T1000 (cell line): ENCODE data around the gene DEDD2.

ENCODE experiments used
- DNase-seq: peaks from one replicate; lab custom pipeline; 2025; ENCODE audit warnings: mixed read lengths; lab: John Stamatoyannopoulos, UW

Gene DEDD2

DNA sequence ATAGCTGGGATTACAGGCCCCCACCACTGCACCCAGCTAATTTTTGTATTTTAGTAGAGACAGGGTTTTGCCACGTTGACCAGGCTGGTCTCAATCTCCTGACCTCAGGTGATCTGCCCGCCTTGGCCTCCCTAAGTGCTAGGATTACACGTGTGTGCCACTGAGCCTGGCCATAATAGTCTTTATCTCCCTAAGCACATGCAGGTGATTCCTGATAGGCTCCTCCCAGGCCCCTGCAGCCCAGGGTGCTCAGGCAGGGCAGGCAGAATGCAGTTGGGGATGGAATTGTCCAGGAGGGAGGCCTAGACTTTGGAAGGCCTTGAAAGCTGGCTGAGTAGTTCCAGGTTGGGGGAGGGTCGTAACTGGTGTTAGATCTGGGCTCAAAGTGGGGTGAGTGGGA, 11.2 kb upstream of the DEDD2 start:
- no peak for DNase-seq

DNA sequence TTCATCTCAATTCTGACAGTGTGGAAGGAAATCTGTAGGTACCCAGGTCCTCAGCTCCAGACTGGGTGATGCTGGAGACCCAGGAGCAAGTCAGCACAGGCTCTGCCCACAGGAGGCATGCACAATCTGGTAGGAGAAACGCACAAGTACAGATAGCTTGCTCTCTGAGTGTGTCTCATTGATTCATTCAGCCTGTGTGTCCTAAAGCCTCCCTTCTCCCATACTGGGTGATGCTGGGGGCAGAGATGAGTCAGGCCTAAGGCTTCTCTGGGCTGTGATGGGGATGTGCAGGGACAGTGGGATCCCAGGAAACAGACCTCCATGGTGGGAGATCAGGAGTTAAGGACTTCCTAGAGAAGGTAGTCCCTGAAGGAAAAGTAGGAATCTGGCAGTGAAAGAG, 9.4 kb upstream of the DEDD2 start:
- no peak for DNase-seq

DNA sequence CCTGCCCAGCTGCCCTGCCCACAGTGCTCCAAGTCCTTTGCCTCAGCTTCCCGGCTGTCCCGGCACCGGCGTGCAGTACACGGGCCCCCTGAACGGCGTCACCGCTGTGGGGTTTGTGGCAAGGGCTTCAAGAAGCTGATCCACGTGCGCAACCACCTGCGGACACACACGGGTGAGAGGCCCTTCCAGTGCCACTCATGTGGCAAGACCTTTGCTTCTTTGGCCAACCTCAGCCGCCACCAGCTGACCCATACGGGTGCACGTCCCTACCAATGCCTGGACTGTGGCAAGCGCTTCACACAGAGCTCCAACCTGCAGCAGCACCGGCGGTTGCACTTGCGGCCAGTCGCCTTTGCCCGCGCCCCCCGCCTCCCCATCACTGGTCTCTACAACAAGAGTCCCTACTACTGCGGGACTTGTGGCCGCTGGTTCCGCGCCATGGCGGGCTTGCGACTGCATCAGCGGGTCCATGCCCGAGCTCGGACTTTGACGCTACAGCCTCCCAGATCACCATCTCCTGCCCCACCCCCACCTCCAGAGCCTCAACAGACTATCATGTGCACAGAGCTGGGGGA, 8.3 kb upstream of the DEDD2 start:
- no peak for DNase-seq

DNA sequence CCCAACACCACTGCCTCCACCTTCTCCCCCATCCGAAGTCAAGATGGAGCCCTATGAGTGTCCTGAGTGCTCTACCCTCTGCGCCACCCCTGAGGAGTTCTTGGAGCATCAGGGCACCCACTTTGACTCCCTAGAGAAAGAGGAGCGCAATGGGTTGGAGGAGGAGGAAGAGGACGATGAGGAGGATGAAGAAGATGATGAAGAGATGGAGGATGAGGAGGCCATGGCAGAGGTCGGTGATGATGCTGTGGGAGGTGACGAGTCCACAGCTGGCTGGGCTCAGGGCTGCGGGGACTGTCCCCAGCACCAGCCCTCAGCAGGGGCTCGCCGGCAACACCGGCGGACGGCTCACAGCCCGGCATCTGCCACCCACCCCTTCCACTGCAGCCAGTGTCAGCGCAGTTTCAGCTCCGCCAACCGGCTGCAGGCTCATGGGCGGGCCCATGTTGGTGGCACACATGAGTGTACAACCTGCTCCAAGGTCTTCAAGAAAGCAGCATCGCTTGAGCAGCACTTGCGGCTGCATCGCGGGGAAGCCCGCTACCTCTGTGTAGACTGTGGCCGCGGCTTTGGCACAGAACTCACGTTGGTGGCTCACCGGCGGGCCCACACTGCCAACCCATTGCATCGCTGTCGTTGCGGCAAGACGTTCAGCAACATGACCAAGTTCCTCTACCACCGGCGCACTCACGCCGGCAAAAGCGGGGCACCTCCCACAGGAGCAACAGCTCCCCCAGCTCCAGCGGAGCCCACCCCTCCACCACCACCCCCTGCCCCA, 7.7 kb upstream of the DEDD2 start:
- no peak for DNase-seq

DNA sequence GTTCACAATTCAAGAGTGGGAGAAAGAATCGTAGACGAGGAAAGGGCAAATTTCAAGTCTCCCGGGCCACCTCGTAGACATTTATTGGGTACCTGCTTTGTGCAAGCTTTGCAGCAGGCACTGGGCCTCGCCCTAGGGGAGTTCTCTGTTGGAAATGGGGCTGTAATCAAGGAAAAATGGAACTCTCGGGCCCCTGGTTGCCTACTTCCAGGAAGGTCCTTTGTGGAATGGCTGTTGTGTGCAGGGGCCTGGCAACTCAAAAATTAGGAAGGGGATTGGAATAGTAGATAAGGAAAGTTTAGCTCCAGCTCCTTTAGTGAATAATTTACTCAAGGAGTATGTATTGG, 3.2 kb upstream of the DEDD2 start:
- no peak for DNase-seq

DNA sequence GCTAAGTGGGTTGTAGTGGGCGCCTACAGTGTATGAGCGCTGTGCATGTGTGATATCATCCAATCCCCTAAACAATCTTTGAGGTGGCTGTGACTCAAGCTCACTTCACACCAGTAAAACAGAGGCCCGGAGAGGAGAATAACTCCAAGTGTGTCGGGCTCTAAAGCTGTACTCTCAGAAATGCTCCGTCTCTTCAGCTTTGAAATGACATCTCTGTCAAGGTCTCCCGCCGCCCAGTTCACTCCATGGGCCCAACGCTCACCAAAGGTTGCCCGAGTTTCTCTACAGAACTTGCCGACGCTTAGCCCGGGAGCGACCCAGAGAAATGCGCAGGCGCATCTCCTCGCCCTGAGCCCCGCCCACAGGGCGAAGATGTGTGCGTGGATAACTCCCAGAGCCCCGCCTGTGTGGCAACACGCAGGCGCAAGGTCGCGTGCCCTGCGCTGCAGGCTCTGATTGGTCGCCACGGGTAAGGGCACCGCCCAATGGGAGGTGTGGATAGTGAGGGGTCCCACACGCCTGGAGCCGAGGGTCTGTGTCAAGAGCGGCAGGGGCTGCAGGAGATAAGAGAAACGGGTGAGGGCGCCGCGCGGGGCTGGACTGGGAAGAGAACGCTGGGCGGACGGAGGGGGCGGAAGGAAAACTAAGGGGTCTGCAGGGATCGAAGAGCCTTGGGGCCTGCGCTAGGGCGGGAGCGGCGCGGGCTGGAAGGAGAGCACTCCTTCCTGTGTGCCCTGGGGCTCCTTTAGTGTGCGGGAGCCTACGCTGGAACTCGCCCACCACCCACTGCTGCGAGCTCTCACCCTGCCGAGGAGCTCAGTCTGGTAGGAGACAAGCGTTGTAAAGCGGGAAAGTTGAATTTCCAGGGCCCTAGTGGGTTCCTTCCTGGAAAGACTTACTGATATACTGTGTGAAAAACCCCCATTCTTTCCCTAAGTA, 2.6 kb upstream of the DEDD2 start, which contains the start of gene ZNF526:
Gene ZNF526, plus strand, starts transcription at position 501 of the 939 bp plus-strand sequence. CDS start 4,092 bp downstream, outside the sequence.
- DNase-seq = peak; percentile 95

DNA sequence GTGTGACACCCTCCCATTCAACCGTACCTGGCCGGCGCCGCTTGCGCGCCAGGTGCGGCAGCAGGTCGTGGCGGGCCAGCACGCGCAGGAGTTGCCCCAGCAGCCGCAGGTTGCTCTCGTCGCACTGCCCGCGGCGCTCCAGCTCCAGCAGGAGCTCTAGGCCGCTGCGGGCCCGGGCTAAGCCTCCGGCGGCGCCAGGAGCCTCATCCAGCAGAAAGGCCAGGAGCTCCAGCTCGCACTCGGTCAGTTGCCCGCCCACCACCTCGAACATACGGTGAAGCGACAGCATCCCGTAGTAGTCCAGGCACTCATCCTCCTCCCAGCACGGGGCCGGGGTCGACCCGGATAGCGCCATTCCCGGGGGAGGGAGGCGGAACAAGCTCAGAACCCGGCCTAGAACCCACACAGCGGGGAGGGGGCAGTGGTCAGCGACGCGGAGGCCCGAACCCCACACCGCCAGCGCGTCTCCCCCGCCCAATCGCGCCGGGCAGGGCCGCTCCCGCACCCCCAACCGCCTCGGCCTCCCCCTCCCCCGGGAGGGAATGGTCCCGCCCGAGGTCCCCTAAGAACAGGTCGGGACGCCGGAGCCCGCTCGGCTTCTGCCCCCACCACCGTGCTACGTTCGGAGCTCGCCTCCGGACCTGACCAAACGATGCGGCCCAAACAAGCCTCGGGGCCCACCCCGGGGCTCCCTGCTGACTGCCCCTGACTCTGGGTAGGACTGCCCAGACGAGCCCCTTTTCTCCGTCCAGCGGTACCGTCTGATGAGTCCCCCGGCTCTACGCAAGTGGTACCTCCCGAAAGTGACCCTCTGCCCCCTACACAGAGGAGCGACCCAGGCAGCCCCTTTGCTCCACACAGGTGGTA, 591 bp downstream of the DEDD2 start:
- peak; percentile 49 for DNase-seq

DNA sequence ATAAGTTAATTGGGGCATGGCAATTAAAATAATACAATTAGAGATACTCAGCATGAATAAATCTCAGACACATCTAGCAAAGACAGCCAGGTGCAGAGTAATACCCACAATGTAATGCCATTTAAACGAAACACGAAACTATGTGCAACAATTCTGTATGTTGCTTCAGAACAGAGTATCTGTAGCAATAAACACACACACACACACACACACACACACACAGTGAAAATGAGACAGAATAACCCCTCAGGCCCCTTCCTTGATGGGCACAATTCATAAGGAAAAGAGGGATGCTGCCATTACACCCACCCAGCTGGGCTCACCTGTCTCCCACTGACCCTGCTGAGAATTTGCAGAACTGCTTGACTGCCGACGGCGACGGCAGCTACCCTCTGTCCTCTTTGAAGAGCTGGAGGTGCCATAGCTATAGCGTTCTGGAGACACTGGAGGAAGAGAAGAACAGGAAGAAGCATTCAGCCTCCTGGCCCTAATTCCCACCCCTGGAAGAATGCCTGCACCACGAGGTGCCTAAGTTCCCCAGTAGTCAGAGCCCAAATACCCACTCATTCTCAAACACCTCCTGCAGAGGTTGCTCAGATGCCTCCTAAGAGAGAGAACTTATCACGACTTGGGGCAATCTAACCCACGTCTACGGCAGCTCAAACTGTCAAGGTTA, 2.5 kb downstream of the DEDD2 start:
- no peak for DNase-seq

DNA sequence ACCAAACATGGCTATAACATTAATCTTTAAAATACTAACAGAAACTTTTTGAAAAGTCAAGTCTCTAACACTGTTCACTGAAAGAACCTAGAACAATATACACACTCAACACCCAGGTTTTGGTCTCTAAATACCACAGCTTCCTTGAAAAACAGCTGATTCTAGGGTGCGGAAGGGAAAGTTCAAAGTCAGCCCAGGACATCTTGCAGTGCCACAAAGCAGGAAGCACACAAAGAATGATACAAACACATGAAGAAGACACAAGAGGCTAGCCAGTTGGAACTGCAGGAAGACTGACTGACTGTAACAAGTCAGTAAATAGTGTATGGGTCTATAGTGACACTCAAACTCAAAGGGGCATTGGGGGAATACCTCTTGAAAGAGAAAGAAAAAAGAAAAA, 4.6 kb downstream of the DEDD2 start:
- DNase-seq = no peak

DNA sequence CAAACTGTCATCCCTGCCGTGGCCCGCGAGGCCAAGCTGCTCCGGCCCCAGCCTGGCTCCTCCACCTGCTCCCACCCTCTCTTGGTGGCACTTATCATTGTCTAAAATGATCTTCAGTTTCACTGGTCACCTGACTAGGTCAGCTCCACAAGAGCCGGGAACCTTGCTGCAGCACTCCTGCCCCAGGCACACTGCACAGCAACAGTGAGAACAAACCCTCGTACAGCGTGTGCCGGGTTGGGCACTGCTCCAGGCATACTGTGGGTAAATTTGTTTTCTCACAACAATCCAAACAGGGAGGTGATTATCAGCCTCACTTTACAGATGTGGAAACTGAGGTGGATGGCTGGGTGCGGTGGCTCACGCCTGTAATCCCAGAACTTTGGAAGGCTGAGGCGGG, 8.9 kb downstream of the DEDD2 start:
- no peak for DNase-seq

DNA sequence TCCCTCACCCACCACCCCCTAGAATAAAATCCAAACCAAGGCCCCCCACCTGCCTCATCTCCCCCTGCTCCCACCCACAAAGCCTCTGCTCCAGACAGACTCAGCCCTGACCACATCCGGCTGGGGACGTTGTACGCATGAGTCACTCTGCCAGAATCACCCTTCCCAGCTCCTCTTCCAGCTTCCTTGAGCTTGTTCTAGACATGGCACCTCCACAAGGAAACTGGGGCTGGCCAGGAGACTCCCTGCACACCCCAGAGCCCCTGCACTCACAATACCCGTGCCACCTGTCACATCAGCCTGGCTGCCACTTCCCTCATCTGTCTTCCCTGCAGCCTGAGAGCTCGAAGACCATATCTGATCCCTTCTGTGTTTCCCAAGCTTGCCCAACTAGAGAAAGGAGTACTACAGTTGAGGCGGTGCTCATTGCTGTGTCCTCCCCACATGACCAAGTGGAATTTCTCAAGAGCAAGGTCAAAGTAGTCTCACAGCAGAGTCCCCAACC, 9.7 kb downstream of the DEDD2 start:
- peak; percentile 29 for DNase-seq

DNA sequence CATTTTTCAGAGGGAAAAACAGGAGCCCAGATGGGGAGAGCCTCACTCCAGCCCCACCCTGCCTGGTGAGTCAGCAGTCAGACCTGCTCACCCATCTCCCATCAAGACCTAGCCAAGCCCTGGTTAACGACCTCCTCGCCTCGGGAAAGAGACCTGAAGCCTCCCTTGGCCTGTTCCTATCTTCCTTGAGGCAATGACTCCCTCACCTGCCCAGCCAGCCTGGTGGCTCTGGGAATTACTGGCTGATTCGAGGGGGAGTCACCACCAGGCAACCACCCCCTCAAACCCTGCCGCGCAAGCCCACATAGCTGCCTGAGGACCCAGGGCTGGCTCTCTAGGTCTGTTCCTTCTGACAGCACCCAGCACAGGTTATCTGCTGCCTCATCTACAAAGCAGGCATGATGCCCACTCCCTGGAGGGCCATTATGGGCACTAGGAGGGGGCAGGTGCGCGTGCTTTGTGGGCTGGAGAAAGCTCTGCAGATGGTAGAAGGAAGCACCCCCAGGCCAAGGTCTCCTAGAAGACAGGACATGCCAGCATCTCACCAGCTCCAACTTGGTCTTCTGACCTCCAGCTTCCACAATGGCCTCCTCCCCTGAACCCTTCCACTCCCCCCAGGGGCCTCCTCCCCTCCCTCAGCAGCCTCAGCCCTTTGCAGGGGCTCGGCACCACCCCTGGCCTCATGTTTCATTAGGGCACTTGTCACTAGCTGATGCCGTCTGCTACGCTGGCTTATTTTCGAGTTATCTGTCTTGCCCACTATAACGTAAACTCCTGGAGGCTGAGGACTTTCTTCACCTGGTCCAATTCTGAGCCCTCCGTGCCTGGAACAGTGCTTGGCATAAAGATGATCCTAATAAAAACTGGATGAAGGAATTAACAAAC, 10.4 kb downstream of the DEDD2 start:
- peak; percentile 22 for DNase-seq

DNA sequence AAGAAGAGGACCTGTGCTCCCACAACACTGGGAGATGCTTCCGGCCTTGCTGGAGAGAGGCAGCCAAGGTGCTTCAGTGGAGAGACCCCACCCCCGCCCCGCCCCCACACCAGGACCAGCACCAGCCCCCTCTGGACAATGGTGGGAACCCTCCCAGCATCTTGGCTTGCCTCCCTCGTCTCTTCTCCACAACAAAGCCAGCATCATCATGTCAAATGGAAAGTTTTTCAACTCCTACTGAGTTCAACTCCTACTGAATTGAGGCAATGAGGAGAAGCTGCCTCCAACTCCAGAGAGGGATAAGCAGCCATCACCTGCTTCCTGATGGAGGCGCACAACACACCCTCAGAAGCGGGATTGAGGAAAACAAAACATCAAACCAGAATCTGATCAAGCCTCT, 12.8 kb downstream of the DEDD2 start:
- no peak for DNase-seq

DNA sequence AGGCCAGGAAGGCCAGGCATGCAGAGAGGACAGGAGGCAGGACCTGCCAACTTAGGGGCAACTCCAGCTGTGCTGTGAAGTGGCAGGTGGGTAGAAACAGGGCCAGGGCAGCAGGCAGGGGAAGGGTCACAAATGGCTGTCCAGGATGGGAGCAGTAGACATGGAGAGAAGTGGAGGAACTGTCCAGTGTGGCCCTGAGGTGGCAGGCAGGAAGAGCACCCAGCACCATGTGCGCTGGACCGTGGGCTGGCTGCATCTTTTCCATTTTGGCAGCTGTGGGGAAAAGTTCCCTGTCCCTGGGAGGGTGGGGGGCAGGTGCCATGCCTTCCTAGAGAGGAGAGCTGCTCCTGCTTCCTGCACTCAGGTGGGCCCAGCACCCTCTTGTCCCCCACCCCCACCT, 13.8 kb downstream of the DEDD2 start:
- DNase-seq = no peak

DNA sequence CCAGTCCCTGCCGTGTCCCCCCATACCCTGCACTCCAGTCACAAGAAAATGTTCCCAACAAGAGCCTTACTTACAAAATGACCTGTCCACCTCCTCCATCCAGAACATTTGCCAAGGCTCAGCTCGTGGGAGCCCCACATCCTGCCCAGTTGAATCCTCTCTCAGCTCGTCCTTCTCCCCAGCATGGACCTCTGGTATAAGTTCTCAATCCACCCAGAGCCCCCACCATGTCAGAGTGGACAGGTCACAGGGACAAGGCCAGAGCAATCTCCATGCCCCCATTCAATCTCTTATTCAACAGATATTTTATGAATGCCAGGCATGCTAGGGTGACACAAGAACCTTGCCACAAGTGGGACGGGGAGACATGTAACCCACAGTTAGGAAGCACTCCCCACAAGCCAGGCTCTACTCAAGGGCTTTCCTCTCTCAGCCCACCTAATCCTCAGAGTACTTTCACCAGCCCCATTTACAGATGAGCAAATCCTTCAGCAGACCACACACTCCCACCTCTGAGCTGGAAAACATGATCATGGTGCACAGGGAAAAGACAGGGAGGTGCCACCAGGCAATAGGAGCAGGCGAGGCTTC, 15.1 kb downstream of the DEDD2 start:
- no peak for DNase-seq

DNA sequence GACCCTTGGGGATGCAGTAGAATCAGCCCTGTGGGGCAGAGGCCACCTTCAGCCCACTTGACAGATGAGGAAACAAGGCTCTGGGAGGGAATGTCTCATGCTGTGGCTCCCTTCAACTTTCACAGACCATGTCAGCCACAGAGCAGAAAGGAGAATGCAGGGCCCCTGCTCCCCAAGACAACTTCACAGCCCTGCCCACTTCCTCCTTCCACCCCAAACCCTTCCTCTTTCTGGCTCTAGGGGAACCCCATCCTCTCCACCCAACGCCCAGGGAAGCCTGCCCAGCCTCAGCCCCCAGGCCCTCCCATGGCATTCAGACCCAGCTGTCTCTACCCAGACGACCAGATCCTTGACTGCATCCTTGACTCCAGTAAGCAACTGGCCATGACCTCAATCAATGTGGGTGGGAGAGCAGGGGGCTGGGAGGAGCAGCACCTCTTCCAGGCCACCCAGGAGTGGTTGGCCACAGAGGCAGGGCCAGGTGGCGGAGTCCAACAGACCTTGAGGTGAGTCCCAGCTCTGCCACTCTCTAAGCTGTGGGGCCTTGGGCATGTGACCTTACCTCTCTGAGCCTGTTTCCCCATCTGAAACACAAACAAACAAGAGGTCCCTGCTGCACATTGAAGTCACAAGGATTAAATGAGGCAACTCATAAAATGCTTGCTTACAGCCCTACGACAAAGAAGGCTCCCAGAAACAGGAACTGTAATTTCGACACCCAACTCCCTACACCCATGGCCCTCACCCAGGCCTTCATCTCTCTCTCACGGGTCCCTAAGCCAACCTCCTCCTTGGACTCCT, 15.8 kb downstream of the DEDD2 start:
- DNase-seq = no peak

DNA sequence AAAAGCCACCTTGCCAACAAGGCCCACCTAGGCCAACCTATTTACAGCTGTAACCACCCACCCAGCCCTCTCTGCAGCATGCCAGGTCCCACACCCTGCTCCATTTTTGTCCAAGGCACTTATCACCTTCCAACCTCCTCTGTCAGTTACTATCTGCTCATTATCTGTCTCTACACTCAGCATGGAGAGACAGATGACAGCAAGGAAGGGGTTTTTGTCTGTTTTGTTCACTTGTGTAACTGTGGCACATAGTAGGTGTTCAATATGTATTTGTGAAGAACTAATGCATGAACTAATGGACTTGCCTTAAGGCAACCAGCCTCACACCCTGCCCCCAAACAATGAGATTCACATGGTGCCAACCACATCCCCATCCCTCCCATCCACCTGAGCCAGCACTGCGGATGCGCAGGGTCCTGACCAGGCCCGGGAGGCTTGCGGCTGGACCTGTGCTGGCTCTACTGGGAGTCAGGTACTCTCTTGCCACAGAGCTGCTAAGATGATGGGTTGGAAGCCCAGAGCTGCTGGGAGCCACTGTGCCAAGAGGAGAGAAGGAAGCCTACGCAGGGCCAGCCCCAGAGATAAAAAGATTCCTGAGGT, 17.3 kb downstream of the DEDD2 start:
- no peak for DNase-seq

DNA sequence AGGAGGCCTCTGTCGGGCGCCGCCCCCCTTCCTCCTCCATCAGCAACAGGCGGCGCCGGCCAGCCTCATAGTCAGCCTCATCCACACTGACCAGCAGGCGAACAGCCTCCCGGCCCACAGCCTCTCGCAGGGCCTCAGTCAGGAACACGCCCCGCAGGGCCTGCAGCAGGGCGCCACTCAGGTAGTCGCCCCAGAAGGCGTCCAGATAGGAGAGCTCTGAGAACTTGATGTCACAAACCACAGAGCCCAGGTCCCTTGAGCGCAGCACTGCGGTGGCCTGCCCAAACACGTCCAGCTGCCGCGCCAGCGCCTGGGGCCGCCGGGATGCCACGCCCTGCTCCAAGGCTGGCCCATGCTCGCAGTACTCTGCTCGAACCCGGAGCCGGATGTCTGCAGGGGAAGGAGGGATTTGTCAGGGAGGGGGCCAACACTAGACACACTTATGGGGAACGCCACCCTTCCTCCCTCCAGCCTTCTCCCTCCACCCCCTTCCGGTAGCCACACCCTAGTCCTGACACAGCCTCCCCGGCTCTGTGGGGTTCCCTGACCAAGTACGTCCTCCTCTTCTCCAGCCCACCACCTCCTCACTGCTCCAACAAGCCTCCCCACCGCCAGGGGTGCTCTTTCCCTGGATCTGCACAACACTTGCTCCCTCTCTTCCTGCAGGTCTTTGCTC, 17.9 kb downstream of the DEDD2 start:
- DNase-seq = no peak
